ENCODE measurements around the gene KIAA1328. TPM values are rescaled to one million over a fixed set of nuclear protein-coding genes. Genes with fewer than 3 reads are reported as not detected.

The KIAA1328 gene
- total and polyA plus RNA-seq, 4 donors = 0.95 to 7.4 (median 2.9) TPM

GRCh38 chr18:37033419-37033818 lies 204.5 kb downstream of the KIAA1328 start:
- 90% methylated on average over 2 of the region's 2 CpGs for WGBS
- Histone ChIP-seq H3K36me3 (ENCODE audit: control insufficient read depth in 4 of 4, insufficient read depth in 3 of 4, low read depth in 1 of 4, low read length in 3 of 4) (no peaks in the 10 kb centered on the region), H3K9me3 (ENCODE audit: control insufficient read depth in 4 of 4, low read length in 3 of 4) (peaks cover 0 to 2% (median 0%) of the 10 kb centered on the region in 4 donors), H3K27me3 (ENCODE audit: control insufficient read depth in 4 of 4, insufficient read depth in 4 of 4, low read length in 3 of 4) (no peaks in the 10 kb centered on the region), H3K27ac (ENCODE audit: low read depth in 1 of 2, low read length in 2 of 2) (no peak overlapping the region), H3K4me3 (ENCODE audit: low read depth in 1 of 3, low read length in 3 of 3) (no peak overlapping the region), H3K9ac (ENCODE audit: low read depth in 1 of 2, low read length in 2 of 2) (no peak overlapping the region), H3K4me1 (ENCODE audit: control insufficient read depth in 4 of 4, insufficient read depth in 4 of 4, low read length in 3 of 4) (no peaks in the 10 kb centered on the region)
- no peak for DNase-seq (ENCODE audit: low spot score)
- TF ChIP-seq FOXA2 (IDR thresholded peaks at IDR 0.05) (no peak), TAF1 (conservative IDR thresholded peaks at IDR 0.05) (no peak), RXRA (IDR thresholded peaks at IDR 0.05) (no peak), GABPA (IDR thresholded peaks at IDR 0.05 in 1 of 2, conservative IDR thresholded peaks at IDR 0.05 in 1 of 2) (no peak), FOXA1 (IDR thresholded peaks at IDR 0.05) (no peak), RAD21 (IDR thresholded peaks at IDR 0.05) (no peak), ATF3 (IDR thresholded peaks at IDR 0.05) (no peak), JUND (IDR thresholded peaks at IDR 0.05) (no peak), EGR1 (IDR thresholded peaks at IDR 0.05; ENCODE audit: low read depth in 2 of 2) (no peak), NR2F2 (IDR thresholded peaks at IDR 0.05) (no peak), SP1 (IDR thresholded peaks at IDR 0.05) (no peak), HNF4A (conservative IDR thresholded peaks at IDR 0.05) (no peak), HNF4G (IDR thresholded peaks at IDR 0.05) (no peak)
- TF ChIP-seq, protein P1, sequence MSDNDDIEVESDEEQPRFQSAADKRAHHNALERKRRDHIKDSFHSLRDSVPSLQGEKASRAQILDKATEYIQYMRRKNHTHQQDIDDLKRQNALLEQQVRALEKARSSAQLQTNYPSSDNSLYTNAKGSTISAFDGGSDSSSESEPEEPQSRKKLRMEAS (IDR thresholded peaks at IDR 0.05) = no peak
- TF ChIP-seq, protein P2, sequence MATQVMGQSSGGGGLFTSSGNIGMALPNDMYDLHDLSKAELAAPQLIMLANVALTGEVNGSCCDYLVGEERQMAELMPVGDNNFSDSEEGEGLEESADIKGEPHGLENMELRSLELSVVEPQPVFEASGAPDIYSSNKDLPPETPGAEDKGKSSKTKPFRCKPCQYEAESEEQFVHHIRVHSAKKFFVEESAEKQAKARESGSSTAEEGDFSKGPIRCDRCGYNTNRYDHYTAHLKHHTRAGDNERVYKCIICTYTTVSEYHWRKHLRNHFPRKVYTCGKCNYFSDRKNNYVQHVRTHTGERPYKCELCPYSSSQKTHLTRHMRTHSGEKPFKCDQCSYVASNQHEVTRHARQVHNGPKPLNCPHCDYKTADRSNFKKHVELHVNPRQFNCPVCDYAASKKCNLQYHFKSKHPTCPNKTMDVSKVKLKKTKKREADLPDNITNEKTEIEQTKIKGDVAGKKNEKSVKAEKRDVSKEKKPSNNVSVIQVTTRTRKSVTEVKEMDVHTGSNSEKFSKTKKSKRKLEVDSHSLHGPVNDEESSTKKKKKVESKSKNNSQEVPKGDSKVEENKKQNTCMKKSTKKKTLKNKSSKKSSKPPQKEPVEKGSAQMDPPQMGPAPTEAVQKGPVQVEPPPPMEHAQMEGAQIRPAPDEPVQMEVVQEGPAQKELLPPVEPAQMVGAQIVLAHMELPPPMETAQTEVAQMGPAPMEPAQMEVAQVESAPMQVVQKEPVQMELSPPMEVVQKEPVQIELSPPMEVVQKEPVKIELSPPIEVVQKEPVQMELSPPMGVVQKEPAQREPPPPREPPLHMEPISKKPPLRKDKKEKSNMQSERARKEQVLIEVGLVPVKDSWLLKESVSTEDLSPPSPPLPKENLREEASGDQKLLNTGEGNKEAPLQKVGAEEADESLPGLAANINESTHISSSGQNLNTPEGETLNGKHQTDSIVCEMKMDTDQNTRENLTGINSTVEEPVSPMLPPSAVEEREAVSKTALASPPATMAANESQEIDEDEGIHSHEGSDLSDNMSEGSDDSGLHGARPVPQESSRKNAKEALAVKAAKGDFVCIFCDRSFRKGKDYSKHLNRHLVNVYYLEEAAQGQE (IDR thresholded peaks at IDR 0.05) = no peak
- TF ChIP-seq, protein P3, sequence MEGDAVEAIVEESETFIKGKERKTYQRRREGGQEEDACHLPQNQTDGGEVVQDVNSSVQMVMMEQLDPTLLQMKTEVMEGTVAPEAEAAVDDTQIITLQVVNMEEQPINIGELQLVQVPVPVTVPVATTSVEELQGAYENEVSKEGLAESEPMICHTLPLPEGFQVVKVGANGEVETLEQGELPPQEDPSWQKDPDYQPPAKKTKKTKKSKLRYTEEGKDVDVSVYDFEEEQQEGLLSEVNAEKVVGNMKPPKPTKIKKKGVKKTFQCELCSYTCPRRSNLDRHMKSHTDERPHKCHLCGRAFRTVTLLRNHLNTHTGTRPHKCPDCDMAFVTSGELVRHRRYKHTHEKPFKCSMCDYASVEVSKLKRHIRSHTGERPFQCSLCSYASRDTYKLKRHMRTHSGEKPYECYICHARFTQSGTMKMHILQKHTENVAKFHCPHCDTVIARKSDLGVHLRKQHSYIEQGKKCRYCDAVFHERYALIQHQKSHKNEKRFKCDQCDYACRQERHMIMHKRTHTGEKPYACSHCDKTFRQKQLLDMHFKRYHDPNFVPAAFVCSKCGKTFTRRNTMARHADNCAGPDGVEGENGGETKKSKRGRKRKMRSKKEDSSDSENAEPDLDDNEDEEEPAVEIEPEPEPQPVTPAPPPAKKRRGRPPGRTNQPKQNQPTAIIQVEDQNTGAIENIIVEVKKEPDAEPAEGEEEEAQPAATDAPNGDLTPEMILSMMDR (IDR thresholded peaks at IDR 0.05; ENCODE audit: low read depth, low read length, missing input control) = no peak
- TF ChIP-seq, protein P4, sequence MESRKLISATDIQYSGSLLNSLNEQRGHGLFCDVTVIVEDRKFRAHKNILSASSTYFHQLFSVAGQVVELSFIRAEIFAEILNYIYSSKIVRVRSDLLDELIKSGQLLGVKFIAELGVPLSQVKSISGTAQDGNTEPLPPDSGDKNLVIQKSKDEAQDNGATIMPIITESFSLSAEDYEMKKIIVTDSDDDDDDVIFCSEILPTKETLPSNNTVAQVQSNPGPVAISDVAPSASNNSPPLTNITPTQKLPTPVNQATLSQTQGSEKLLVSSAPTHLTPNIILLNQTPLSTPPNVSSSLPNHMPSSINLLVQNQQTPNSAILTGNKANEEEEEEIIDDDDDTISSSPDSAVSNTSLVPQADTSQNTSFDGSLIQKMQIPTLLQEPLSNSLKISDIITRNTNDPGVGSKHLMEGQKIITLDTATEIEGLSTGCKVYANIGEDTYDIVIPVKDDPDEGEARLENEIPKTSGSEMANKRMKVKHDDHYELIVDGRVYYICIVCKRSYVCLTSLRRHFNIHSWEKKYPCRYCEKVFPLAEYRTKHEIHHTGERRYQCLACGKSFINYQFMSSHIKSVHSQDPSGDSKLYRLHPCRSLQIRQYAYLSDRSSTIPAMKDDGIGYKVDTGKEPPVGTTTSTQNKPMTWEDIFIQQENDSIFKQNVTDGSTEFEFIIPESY (IDR thresholded peaks at IDR 0.05) = no peak
